Forelimb muscle (tissue), 1 donor: ENCODE measurements around the gene RASAL2. TPM values are rescaled to one million over a fixed set of nuclear protein-coding genes. Genes with fewer than 3 reads are reported as not detected.
"Not testable (repeated sequence)": the region's sequence is repeated elsewhere in the genome, so short reads cannot be mapped to it uniquely, and the experiment has no call there.

Experiments used
- DNase-seq: peaks from one replicate; pipeline ENCODE4 v3.0.0-alpha.2; 2013; ENCODE audit warnings: low read depth
- polyA plus RNA-seq: library from polyadenylated mRNA; unstranded; fragments of 120-200 nt; gene quantifications from one replicate; pipeline ENCODE4 v1.2.1, GENCODE V29; 2013; ENCODE audit not compliant: insufficient read length

RASAL2 gene
- polyA plus RNA-seq, 1 donor: 12.3 TPM

DNA sequence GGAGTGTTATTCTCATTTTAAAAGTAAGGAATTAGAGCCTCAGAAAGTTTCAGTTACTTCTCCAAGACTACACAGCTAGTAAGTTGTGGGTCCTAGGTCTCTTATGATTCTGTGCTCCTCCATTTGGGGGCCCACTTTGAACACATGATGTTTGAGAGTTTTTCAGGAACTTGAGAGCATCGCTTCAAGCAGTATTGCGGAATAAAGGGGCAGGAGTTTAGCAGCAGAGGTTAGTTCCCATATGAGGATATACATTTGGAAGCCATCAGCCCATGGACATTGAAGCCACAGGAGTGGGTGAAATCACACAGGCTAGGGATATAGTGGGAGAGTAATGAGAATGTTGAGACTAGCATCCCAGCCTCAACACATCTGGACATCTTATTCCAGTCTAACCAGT, 143.2 kb downstream of the RASAL2 start:
- DNase-seq: no peak

GRCh38 chr1:178238722-178239510, 145.0 kb downstream of the RASAL2 start:
- no peak for DNase-seq

GRCh38 chr1:178241057-178241456, 147.2 kb downstream of the RASAL2 start:
- DNase-seq: no peak

GRCh38 chr1:178241837-178242236, 147.9 kb downstream of the RASAL2 start:
- no peak for DNase-seq

DNA sequence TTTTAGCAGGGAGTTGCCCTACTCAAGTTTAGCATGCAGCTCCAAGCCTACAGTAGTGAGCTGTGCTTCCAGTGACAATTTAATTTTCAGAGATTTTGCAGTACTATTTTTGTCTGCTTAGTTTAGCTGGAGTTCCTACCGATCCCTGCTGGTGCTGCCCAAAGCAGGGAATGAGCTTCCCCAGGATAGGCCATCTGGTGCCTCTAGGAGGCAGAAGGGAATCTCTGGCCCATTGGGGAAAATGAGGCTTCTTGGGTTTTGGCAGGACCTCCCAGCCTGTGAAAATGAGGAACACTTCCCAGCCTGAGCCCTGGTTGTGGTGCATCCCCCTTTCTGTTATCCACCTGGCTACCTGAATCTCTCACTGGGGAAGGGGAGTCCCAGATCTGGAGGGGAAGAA, 149.2 kb downstream of the RASAL2 start:
- no peak for DNase-seq

- DNase-seq: no peak
Observed at GRCh38 chr1:178243890-178244289, 150.0 kb downstream of the RASAL2 start.

GRCh38 chr1:178248284-178248683, 154.4 kb downstream of the RASAL2 start:
- DNase-seq: not testable (repeated sequence)

GRCh38 chr1:178253581-178253980, 159.7 kb downstream of the RASAL2 start:
- DNase-seq: not testable (repeated sequence)

DNA sequence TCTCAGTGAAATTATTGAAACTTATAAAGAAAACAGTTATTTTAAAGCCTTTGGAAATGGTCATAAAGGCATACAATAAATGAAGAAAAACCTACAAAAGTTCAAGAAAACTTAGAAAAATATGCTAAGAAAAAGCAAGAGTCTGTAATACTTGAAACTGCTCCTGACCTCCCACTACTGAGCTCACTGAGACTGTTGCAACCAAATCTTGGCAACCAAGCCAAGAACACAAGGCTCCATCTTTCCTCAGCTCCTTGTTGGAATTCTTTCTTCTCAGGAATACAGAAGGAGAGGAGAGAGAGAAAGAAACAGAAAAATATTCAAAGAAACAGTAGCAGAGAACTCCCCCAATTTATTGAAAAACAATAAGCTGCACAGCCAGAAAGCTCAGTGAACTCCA, 160.5 kb downstream of the RASAL2 start:
- DNase-seq: no peak

GRCh38 chr1:178258536-178258935, 164.6 kb downstream of the RASAL2 start:
- DNase-seq: no peak

- no peak for DNase-seq
Observed at GRCh38 chr1:178262120-178262500, 168.2 kb downstream of the RASAL2 start.

GRCh38 chr1:178263341-178263740, 169.4 kb downstream of the RASAL2 start:
- DNase-seq: no peak

- no peak for DNase-seq
Observed at GRCh38 chr1:178266113-178266512, 172.2 kb downstream of the RASAL2 start.

DNA sequence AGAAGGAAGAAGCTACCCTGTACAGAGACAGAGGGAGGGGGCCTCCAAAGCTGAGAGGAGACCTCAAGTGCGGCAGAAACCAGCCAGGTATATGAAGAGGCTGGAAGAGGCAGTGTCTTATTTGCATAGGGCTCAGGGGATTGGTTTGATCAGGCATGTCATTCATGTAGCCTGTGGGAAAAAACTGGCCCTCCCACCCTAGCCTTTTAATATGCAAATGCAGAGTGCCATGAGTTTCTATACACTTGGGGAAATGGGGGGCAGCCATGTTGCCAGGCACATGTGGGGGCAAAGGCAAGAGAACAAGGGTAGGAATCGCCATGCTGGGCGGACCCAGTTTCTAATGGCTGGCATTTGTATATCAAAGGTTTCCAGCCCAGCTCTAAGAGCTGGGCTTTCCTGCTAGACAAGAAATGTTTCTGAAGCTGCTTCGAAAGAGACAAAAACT, 172.7 kb downstream of the RASAL2 start:
- no peak for DNase-seq

- no peak for DNase-seq
Observed at GRCh38 chr1:178267646-178268094, 173.8 kb downstream of the RASAL2 start.

DNA sequence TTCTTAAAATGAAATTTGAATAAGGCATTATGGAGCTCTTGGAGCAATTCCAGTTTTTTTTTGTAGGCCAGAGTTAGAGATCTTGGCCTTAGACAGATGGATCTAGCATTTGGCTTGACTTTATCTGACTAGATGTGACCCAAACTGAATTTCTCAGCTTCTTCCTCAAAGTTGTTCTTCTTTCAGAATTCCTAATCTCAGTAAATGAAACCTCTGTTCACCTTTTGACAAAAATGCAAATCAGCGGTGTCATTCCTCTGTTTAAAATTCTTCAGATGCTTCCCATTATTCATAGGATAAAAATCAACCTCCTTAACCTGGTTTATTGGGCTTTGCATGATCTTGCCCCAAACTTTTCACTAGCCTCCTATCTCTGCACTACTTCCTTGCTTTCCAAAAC, 177.6 kb downstream of the RASAL2 start:
- DNase-seq: no peak

GRCh38 chr1:178273707-178274410, 180.0 kb downstream of the RASAL2 start:
- no peak for DNase-seq

GRCh38 chr1:178275049-178275448, 181.1 kb downstream of the RASAL2 start:
- no peak for DNase-seq

DNA sequence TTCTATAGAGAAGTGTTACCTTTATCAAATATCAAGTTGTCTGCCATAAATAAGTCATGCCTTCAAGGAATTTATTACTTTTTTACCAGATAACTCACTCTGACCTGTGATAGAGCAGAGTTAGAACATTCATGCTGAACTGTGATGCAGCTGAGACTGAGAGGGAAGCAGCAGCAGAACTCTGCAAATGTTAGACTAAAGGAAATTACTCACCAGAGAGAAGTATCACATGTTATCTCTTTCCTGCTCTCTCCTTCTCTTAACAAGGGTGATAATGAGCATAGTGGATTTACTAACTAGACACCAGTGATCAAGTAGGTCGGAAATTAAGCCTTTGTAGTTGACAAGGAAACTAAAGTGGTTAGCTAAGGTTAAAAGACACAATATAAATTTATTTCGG, 181.6 kb downstream of the RASAL2 start:
- DNase-seq: no peak

GRCh38 chr1:178277793-178278530, 184.1 kb downstream of the RASAL2 start:
- DNase-seq: no peak

GRCh38 chr1:178278916-178279686, 185.2 kb downstream of the RASAL2 start:
- no peak for DNase-seq

GRCh38 chr1:178282949-178283367, 189.1 kb downstream of the RASAL2 start:
- no peak for DNase-seq
